ENCODE results near the gene PLA2G15.
A peak's percentile ranks its signal among the peaks of the same experiment; 100 is the strongest.

PLA2G15 gene

DNA sequence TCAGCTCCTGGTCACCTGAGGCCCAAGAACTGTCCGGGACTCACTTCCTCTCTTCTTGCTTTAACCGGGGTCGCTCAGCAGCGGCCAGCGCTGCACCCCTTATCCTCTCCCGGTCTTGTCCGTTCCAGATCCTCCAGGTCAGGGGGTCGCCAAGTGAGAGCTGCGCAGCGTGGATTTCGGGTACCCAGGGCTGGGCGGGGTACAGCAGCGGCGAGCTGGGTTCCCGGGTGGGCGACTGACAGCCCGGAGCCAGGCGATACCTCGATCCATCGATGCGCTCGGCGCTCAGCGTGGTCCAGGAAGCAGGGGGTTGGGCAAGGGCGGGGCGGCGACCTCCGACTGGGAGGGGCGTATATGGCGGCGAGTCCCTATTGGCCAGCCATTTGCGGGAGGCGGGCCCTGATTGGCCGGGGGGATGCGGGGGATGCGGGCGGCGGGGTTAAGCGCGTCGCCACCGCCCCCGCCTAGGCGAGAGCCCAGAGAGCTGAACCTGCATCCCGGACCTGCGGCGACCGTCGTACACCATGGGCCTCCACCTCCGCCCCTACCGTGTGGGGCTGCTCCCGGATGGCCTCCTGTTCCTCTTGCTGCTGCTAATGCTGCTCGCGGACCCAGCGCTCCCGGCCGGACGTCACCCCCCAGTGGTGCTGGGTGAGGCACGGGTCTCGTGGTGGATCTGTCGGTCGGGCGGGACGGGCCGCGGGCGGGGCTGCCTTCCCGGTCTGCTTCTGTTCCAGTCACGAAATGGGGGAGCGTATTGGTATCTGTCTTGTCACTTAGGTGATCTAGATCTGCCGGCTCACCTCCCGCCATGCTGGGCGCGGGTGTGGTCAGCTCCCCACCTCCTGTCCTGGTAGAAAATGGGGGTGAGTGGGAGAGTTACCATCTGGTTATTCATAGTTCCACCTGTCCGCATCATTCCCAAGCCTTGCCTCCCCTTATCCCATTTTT is at the start of gene PLA2G15:
TSS of gene PLA2G15 (plus strand) at position 471 of the 951 bp plus-strand sequence. CDS start at position 525, 54 bp downstream.
- Histone ChIP-seq H3K27me3 (ENCODE audit: low read depth) (no peaks in the 10 kb centered on the region), H3K4me3 (peak within 1 kb of the TSS; percentile 84), H3K36me3 (replicated peaks) (no peaks in the 10 kb centered on the region), H3K9me3 (no peaks in the 10 kb centered on the region), H3K4me1 (peaks cover 19% of the 10 kb centered on the region)
- in situ Hi-C loops (cut with MboI; ENCODE audit: low sequenced_read_pairs), result no loop called here
- peak; percentile 82 to 98 for DNase-seq (ENCODE audit: low spot score in 2 of 2)

DNA sequence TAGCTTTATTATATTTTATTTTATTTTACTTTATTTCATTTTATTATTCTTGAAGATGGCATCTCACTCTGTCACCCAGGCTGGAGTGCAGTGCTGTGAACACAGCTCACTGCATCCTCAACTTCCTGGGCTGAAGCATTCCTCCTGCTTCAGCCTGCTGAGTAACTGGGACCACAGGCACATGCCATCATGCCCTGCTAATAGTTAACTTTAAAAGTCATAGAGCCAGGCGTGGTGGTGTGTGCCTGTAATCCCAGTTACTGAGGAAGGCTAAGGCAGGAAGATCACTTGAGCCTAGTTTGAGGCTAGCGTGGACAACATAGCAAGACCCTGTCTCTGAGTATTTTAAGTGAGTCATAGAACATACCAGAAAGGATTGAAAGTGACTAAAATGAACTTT is 47.9 kb upstream of the PLA2G15 start:
- Histone ChIP-seq H3K4me3 (no peak overlapping the region), H3K4me1 (no peaks in the 10 kb centered on the region), H3K27me3 (ENCODE audit: low read depth) (no peaks in the 10 kb centered on the region), H3K9me3 (no peaks in the 10 kb centered on the region), H3K36me3 (replicated peaks) (no peaks in the 10 kb centered on the region)
- DNase-seq (ENCODE audit: low spot score in 2 of 2), result no peak
- in situ Hi-C loops (cut with MboI; ENCODE audit: low sequenced_read_pairs), result no loop called here

DNA sequence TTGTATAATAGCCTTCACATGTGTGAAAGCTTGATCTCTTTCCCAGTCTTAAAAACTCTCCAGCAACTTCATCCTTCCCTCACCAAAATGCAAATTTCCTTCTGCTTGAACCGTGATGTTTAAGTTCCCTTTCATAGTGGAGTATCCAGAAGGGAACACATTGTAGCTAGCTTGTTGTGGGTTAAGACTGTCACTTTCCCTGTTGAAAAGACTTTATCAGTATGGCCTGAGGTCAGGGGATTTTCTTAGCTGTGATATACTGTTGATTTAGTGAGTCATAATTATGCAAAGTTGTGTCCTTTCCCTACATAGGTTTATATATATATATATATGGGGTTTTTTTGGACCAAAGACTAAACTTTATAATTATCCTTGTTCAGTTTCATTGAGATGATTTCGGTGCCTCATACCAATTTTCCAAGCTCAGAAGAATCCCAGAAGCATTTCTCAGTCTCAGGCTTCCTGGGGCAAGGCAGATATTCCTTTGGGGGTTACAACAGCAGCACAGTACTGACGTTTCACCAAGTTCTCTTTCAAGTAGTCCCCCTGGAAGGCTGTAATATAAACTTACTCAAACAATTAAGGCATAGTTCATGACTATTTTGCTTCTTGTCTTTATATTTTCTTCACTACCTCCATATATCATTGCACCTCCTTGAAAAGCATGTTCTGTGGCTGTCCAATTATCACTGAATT is 44.9 kb upstream of the PLA2G15 start:
- H3K4me1 ChIP-seq, result no peaks in the 10 kb centered on the region
- no peaks in the 10 kb centered on the region for H3K27me3 ChIP-seq (ENCODE audit: low read depth)
- H3K4me3 ChIP-seq, result no peak overlapping the region
- H3K9me3 ChIP-seq, result no peaks in the 10 kb centered on the region
- no peaks in the 10 kb centered on the region for H3K36me3 ChIP-seq (replicated peaks)
- DNase-seq (ENCODE audit: low spot score in 2 of 2), result no peak
- in situ Hi-C loops (cut with MboI; ENCODE audit: low sequenced_read_pairs), result no loop called here

DNA sequence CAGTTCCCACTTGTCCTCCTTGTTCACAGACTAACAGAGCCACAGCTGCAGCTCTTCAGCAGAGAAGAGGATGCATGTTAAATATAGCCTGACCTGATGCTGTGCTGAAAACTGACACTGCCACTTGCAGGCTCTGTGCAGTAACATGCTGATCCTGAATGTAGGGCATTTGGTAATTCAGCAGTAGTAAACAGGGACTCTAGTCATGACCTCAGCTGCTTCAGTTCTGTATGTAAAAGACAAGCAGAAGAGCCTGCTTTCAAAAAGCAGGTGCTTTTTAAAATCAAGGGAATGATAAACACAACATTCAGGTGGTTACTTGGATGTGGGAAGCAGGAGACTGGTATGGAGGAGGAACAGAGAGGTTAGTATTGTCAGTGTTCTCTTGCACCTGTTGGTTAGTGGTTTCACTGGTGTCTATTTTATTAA is 43.1 kb upstream of the PLA2G15 start:
- in situ Hi-C loops (cut with MboI; ENCODE audit: low sequenced_read_pairs), result no loop called here

DNA sequence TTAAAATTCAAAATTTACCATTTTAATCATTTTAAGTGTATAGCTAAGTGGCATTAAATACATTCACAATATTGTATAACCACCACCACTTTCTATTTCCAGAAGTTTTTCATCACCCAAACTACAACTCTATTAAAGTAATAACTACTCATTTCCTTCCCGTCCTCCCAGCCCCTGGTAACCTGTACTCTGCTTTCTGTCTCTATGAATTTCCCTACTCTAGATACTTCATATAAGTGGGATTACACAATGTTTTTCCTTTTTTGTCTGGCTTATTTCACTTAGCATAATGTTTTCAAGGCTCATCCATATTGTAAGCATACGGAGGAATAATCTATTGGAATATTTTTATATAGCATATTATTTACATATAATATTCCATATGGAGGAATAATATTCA is 38.9 kb upstream of the PLA2G15 start:
- in situ Hi-C loops (cut with MboI; ENCODE audit: low sequenced_read_pairs), result no loop called here
- Histone ChIP-seq H3K4me3 (no peak overlapping the region), H3K36me3 (replicated peaks) (no peaks in the 10 kb centered on the region), H3K27me3 (ENCODE audit: low read depth) (no peaks in the 10 kb centered on the region), H3K9me3 (no peaks in the 10 kb centered on the region), H3K4me1 (no peaks in the 10 kb centered on the region)
- no peak for DNase-seq (ENCODE audit: low spot score in 2 of 2)

More for the DNA sequence above, 43.1 kb upstream of the PLA2G15 start:
- no peak overlapping the region for H3K4me3 ChIP-seq
- no peaks in the 10 kb centered on the region for H3K36me3 ChIP-seq (replicated peaks)
- DNase-seq (ENCODE audit: low spot score in 2 of 2), result no peak
- H3K4me1 ChIP-seq, result no peaks in the 10 kb centered on the region
- H3K9me3 ChIP-seq, result no peaks in the 10 kb centered on the region
- no peaks in the 10 kb centered on the region for H3K27me3 ChIP-seq (ENCODE audit: low read depth)

DNA sequence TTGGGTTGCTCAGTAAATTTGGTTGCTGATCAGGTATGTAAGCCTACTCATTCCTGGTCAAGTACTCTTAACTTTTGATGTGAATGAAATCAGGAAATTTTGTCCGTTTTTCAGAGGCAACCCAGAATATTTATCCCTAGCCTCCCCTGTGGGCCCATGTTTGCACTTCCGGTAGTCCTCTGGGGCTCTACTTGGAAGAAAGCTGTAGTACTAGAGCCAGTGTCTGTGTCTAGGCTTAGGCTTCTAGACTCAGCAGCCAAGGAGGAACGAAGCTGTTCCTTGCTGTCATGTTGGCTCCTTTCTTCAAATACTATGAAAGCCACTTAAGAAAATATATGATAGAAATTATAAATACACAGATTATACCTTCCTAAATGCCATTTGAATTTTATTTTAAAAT is 30.4 kb upstream of the PLA2G15 start:
- in situ Hi-C loops (cut with MboI; ENCODE audit: low sequenced_read_pairs), result no loop called here
- H3K9me3 ChIP-seq, result no peaks in the 10 kb centered on the region

GRCh38 chr16:68215302-68215701 is 29.9 kb upstream of the PLA2G15 start:
- in situ Hi-C loops (cut with MboI; ENCODE audit: low sequenced_read_pairs), result no loop called here
- no peaks in the 10 kb centered on the region for H3K4me1 ChIP-seq
- no peak for DNase-seq (ENCODE audit: low spot score in 2 of 2)

More for the DNA sequence above, 30.4 kb upstream of the PLA2G15 start:
- no peak overlapping the region for H3K4me3 ChIP-seq
- DNase-seq (ENCODE audit: low spot score in 2 of 2), result no peak
- H3K36me3 ChIP-seq (replicated peaks), result no peaks in the 10 kb centered on the region
- H3K4me1 ChIP-seq, result no peaks in the 10 kb centered on the region
- H3K27me3 ChIP-seq (ENCODE audit: low read depth), result no peaks in the 10 kb centered on the region

DNA sequence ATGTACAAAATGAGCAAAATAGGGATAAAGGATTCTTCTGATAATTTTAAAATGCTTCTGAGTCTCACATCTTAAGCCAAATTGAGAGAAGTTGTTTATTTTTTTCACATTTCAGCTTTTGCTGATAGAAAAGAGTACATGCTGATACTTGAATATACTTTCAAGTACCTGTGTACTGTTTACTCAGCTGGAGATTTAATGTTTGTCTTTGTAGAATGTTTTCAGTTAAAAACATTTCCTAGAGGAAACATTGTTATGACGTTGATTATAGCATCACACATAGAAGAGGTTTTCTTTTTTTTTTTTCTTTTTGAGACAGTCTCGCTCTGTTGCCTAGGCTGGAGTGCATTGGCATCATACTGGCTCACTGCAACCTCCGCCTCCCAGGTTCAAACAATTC is 28.9 kb upstream of the PLA2G15 start:
- no peak for DNase-seq (ENCODE audit: low spot score in 2 of 2)
- in situ Hi-C loops (cut with MboI; ENCODE audit: low sequenced_read_pairs), result no loop called here
- no peaks in the 10 kb centered on the region for H3K9me3 ChIP-seq
- H3K36me3 ChIP-seq (replicated peaks), result no peaks in the 10 kb centered on the region
- no peak overlapping the region for H3K4me3 ChIP-seq
- H3K27me3 ChIP-seq (ENCODE audit: low read depth), result no peaks in the 10 kb centered on the region
- no peaks in the 10 kb centered on the region for H3K4me1 ChIP-seq

More at GRCh38 chr16:68215302-68215701, 29.9 kb upstream of the PLA2G15 start:
- no peaks in the 10 kb centered on the region for H3K9me3 ChIP-seq
- no peaks in the 10 kb centered on the region for H3K27me3 ChIP-seq (ENCODE audit: low read depth)
- H3K36me3 ChIP-seq (replicated peaks), result no peaks in the 10 kb centered on the region
- no peak overlapping the region for H3K4me3 ChIP-seq

GRCh38 chr16:68217506-68217905 is 27.7 kb upstream of the PLA2G15 start:
- Histone ChIP-seq H3K9me3 (no peaks in the 10 kb centered on the region), H3K4me3 (no peak overlapping the region)

DNA sequence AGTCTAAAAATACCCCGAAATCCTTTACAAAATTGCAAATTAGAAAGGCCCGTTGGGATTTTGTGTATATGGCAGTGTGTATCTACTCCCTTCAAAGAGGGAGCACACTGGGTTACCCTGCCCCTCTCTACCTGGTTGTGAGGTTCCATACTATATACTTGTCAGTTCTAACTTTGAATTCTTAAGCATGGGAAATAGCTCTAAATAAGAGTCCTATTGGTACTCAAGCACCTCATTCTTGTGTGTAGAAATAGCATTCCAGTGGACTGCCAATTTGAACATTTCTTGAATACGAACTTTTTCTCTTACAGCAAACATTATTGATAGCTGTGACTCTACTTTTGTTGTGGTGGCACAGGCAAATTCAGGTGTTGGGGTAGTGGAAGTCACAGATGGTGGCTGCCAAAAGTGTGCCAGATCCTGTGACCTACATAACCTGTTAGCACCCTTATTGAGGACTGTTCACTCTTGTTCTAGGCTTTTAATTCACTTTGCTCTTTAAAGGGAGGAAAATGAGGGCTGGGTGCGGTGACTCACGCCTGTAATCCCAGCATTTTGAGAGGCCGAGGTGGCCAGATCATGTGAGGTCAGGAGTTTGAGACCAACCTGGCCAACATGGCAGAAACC is 25.3 kb upstream of the PLA2G15 start:
- in situ Hi-C loops (cut with MboI; ENCODE audit: low sequenced_read_pairs), result no loop called here
- Histone ChIP-seq H3K4me1 (peaks cover 16% of the 10 kb centered on the region), H3K27me3 (ENCODE audit: low read depth) (no peaks in the 10 kb centered on the region), H3K36me3 (replicated peaks) (no peaks in the 10 kb centered on the region), H3K9me3 (no peaks in the 10 kb centered on the region), H3K4me3 (no peak overlapping the region)
- no peak for DNase-seq (ENCODE audit: low spot score in 2 of 2)

More at GRCh38 chr16:68217506-68217905, 27.7 kb upstream of the PLA2G15 start:
- H3K27me3 ChIP-seq (ENCODE audit: low read depth), result no peaks in the 10 kb centered on the region
- no peak for DNase-seq (ENCODE audit: low spot score in 2 of 2)
- H3K4me1 ChIP-seq, result peaks cover 7% of the 10 kb centered on the region
- in situ Hi-C loops (cut with MboI; ENCODE audit: low sequenced_read_pairs), result no loop called here
- no peaks in the 10 kb centered on the region for H3K36me3 ChIP-seq (replicated peaks)

GRCh38 chr16:68223072-68223471 is 22.1 kb upstream of the PLA2G15 start:
- Histone ChIP-seq H3K27me3 (ENCODE audit: low read depth) (no peaks in the 10 kb centered on the region), H3K4me3 (no peak overlapping the region), H3K4me1 (peaks cover 16% of the 10 kb centered on the region), H3K9me3 (no peaks in the 10 kb centered on the region), H3K36me3 (replicated peaks) (peaks cover 9% of the 10 kb centered on the region; the same call in 1 of the 2 replicates)
- peak; percentile 56 to 83 for DNase-seq (ENCODE audit: low spot score in 2 of 2)
- in situ Hi-C loops (cut with MboI; ENCODE audit: low sequenced_read_pairs), result no loop called here

GRCh38 chr16:68226116-68226515 is 19.1 kb upstream of the PLA2G15 start:
- Histone ChIP-seq H3K9me3 (no peaks in the 10 kb centered on the region), H3K36me3 (replicated peaks) (peaks cover 9% of the 10 kb centered on the region; the same call in 1 of the 2 replicates), H3K27me3 (ENCODE audit: low read depth) (no peaks in the 10 kb centered on the region), H3K4me1 (peaks cover 16% of the 10 kb centered on the region), H3K4me3 (no peak overlapping the region)
- in situ Hi-C loops (cut with MboI; ENCODE audit: low sequenced_read_pairs), result no loop called here
- DNase-seq (ENCODE audit: low spot score in 2 of 2), result no peak

DNA sequence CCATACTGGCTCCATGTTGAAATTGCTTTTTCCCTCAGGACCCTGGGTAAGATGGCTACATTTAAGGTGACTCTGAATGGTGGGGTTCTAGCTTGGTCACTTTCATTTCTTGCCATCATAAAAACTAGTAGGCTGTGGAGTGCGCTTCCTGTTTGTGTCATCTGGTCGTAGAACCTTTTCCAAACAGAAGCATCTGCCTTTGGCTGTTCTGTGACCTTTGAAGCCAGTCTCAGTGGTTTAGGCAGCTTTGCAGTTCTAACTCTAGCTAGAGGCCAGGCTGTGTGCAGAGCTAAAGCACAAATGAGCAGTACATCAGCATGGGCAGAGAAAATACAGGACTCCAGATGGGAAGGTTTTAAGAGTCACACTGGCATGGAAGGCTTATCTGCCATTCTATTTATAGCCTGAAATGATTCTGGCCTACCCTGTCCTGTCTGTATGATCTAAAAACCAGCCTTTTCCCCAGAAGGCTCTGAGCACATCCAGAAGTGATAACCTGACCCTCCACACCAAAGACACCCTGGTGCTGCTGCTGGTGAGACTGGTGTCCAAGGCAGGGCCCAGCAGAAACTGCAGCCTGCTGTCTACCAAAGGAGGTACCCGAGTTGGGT is 17.9 kb upstream of the PLA2G15 start:
- H3K27me3 ChIP-seq (ENCODE audit: low read depth), result no peaks in the 10 kb centered on the region
- DNase-seq (ENCODE audit: low spot score in 2 of 2), result no peak
- H3K9me3 ChIP-seq, result no peaks in the 10 kb centered on the region
- peaks cover 9% of the 10 kb centered on the region; the same call in 1 of the 2 replicates for H3K36me3 ChIP-seq (replicated peaks)
- no peak overlapping the region for H3K4me3 ChIP-seq
- in situ Hi-C loops (cut with MboI; ENCODE audit: low sequenced_read_pairs), result no loop called here
- peaks cover 12% of the 10 kb centered on the region for H3K4me1 ChIP-seq
